GM12878 (cell line): ENCODE measurements around the gene CEBPE.

Source experiments
- BACH1 ChIP-seq: fragments of 450-650 bp; IDR thresholded peaks from 2 replicates; pipeline ENCODE4 v1.6.1; 2017; ENCODE audit warnings: mild to moderate bottlenecking, borderline replicate concordance
- HDAC6 ChIP-seq: fragments of 200-600 bp; sonication (generic); IDR thresholded peaks from one replicate; pipeline ENCODE4 v1.8.0; 2017; ENCODE audit warnings: antibody characterized with exemption; ENCODE audit not compliant: unreplicated experiment
- JUNB ChIP-seq: IDR thresholded peaks from 2 replicates; pipeline ENCODE4 v1.6.1; 2016; ENCODE audit warnings: antibody characterized with exemption, mild to moderate bottlenecking
- MEF2A ChIP-seq: IDR thresholded peaks from 2 replicates; pipeline ENCODE4 v1.6.1; 2011; ENCODE audit warnings: low read depth, mild to moderate bottlenecking, low read length, moderate library complexity; ENCODE audit not compliant: insufficient read depth
- POLR2A ChIP-seq: IDR thresholded peaks from 2 replicates; pipeline ENCODE4 v1.6.1; 2011; ENCODE audit warnings: low read depth, mild to moderate bottlenecking, low read length
- SRF ChIP-seq, 2 experiments: IDR thresholded peaks; 2 replicates each; pipeline ENCODE4 v1.6.1; 2011; ENCODE audit warnings: low read depth in 2 of 2, low read length in 2 of 2, mild to moderate bottlenecking in 1 of 2, moderate library complexity in 1 of 2
- TAF1 ChIP-seq: IDR thresholded peaks from 2 replicates; pipeline ENCODE4 v1.6.1; 2011; ENCODE audit warnings: mild to moderate bottlenecking, low read depth, low read length, borderline replicate concordance
- TF ChIP-seq, protein P1 (sequence below): IDR thresholded peaks from 2 replicates; pipeline ENCODE4 v1.6.1; 2012; ENCODE audit warnings: low read depth, low read length, improper control_type of control experiment
- TF ChIP-seq, protein P2 (sequence below), 3 experiments: IDR thresholded peaks in 2 of 3; conservative IDR thresholded peaks in 1 of 3; 2 replicates each; pipeline ENCODE4 v1.5.1; 2011; ENCODE audit warnings: low read depth in 3 of 3, low read length in 3 of 3, mild to moderate bottlenecking in 3 of 3, control low read depth in 2 of 3, moderate library complexity in 2 of 3, inconsistent platforms in 1 of 3, mixed read lengths in 1 of 3; ENCODE audit not compliant: control insufficient read depth in 2 of 3, insufficient read depth in 1 of 3; ENCODE audit errors: extremely low read depth in 1 of 3
- TF ChIP-seq, protein P3 (sequence below): fragments of 450-650 bp; IDR thresholded peaks from 2 replicates; pipeline ENCODE4 v1.6.1; 2017; ENCODE audit warnings: mild to moderate bottlenecking

DNA sequence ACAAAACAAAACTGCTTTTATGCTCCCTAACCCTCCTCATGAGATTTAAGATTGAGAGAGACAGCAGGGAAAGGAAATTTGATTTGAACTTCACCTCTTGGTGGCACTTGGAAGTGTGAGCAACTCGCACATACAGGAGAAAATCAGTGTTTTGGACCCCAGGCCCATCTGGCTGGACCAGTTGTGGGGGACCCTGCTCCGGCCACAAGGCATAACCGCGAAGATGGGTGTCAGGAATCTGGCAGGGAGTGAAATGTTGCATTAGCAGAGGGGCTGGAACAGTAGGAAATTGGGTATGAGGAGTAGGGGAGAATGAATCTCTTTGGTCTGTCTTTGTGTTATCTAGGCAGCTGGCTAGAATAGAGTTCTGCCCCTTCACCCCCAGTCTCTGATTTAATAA lies 15.5 kb downstream of the CEBPE start:
- TF ChIP-seq, protein P1, sequence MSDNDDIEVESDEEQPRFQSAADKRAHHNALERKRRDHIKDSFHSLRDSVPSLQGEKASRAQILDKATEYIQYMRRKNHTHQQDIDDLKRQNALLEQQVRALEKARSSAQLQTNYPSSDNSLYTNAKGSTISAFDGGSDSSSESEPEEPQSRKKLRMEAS: no peak
- TF ChIP-seq, protein P2, sequence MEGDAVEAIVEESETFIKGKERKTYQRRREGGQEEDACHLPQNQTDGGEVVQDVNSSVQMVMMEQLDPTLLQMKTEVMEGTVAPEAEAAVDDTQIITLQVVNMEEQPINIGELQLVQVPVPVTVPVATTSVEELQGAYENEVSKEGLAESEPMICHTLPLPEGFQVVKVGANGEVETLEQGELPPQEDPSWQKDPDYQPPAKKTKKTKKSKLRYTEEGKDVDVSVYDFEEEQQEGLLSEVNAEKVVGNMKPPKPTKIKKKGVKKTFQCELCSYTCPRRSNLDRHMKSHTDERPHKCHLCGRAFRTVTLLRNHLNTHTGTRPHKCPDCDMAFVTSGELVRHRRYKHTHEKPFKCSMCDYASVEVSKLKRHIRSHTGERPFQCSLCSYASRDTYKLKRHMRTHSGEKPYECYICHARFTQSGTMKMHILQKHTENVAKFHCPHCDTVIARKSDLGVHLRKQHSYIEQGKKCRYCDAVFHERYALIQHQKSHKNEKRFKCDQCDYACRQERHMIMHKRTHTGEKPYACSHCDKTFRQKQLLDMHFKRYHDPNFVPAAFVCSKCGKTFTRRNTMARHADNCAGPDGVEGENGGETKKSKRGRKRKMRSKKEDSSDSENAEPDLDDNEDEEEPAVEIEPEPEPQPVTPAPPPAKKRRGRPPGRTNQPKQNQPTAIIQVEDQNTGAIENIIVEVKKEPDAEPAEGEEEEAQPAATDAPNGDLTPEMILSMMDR (IDR thresholded peaks at IDR 0.05 in 2 of 3, conservative IDR thresholded peaks at IDR 0.05 in 1 of 3; ENCODE audit: control insufficient read depth in 2 of 3, extremely low read depth in 1 of 3, insufficient read depth in 1 of 3, low read depth in 3 of 3, low read length in 3 of 3): no peak
- no peak for TF ChIP-seq JUNB
- no peak for TF ChIP-seq TAF1
- no peak for TF ChIP-seq SRF (IDR thresholded peaks at IDR 0.05; ENCODE audit: low read depth in 2 of 2, low read length in 2 of 2)
- no peak for TF ChIP-seq MEF2A
- no peak for TF ChIP-seq BACH1
- TF ChIP-seq, protein P3, sequence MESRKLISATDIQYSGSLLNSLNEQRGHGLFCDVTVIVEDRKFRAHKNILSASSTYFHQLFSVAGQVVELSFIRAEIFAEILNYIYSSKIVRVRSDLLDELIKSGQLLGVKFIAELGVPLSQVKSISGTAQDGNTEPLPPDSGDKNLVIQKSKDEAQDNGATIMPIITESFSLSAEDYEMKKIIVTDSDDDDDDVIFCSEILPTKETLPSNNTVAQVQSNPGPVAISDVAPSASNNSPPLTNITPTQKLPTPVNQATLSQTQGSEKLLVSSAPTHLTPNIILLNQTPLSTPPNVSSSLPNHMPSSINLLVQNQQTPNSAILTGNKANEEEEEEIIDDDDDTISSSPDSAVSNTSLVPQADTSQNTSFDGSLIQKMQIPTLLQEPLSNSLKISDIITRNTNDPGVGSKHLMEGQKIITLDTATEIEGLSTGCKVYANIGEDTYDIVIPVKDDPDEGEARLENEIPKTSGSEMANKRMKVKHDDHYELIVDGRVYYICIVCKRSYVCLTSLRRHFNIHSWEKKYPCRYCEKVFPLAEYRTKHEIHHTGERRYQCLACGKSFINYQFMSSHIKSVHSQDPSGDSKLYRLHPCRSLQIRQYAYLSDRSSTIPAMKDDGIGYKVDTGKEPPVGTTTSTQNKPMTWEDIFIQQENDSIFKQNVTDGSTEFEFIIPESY: no peak
- no peak for TF ChIP-seq HDAC6
- TF ChIP-seq POLR2A: no peak
